H1 (cell line): Measurements from ENCODE around the gene PTPRG. TPM values are rescaled to one million over a fixed set of nuclear protein-coding genes. Genes with fewer than 3 reads are reported as not detected.

Source experiments
- CTCF ChIA-PET: fragments of 300-600 bp; sonication (Branson Sonifier 250); formaldehyde crosslinking; loops from one replicate; lab custom pipeline; 2021; ENCODE audit not compliant: partially characterized antibody; lab: Charles Lee
- POLR2A ChIA-PET: fragments of 300-600 bp; sonication (Branson Sonifier 250); formaldehyde crosslinking; loops from one replicate; lab custom pipeline; 2021; ENCODE audit warnings: inconsistent platforms; ENCODE audit not compliant: partially characterized antibody; lab: Charles Lee
- DNase-seq, 2 experiments: peaks; one replicate each; pipeline versions ENCODE4 v3.0.0 to v3.0.0-alpha.2; 2010 to 2022; ENCODE audit warnings: low spot score in 2 of 2, low read depth in 1 of 2, mixed read lengths in 1 of 2
- FAIRE-seq: peaks from 2 replicates; lab custom pipeline; 2011; peaks lifted over from hg19 to GRCh38; lab: Jason Lieb, UNC
- H2AFZ ChIP-seq: 2 replicates; pipeline ENCODE4 v1.8.1; 2012; ENCODE audit warnings: low read length, inconsistent platforms
- H2AK5ac ChIP-seq: 2 replicates; pipeline ENCODE4 v1.6.1; 2013; ENCODE audit warnings: low read depth, low read length
- H2BK120ac ChIP-seq: replicated peaks from 2 replicates; pipeline ENCODE3; 2013; ENCODE audit warnings: low read depth, low read length, inconsistent platforms
- H2BK12ac ChIP-seq: 2 replicates; pipeline ENCODE4 v1.6.1; 2013; ENCODE audit warnings: low read depth, low read length
- H2BK15ac ChIP-seq: 2 replicates; pipeline ENCODE4 v1.6.1; 2013; ENCODE audit warnings: low read length
- H2BK20ac ChIP-seq: 2 replicates; pipeline ENCODE4 v1.6.1; 2013; ENCODE audit warnings: low read length
- H2BK5ac ChIP-seq: 2 replicates; pipeline ENCODE4 v1.6.1; 2013; ENCODE audit warnings: low read depth, low read length
- H3K14ac ChIP-seq: 2 replicates; pipeline ENCODE4 v1.6.1; 2013; ENCODE audit warnings: inconsistent platforms; ENCODE audit not compliant: insufficient read length
- H3K18ac ChIP-seq: 2 replicates; pipeline ENCODE4 v1.6.1; 2013; ENCODE audit warnings: low read length; ENCODE audit errors: extremely low read depth
- H3K23ac ChIP-seq: 2 replicates; pipeline ENCODE4 v1.6.1; 2013; ENCODE audit warnings: inconsistent platforms; ENCODE audit not compliant: insufficient read length
- H3K23me2 ChIP-seq: 2 replicates; pipeline ENCODE4 v1.6.1; 2013; ENCODE audit warnings: low read depth, low read length
- H3K27ac ChIP-seq: 2 replicates; pipeline ENCODE4 v1.6.1; 2011; ENCODE audit warnings: low read depth, low read length, inconsistent platforms
- H3K27me3 ChIP-seq, 4 experiments: replicated peaks in 1 of 4; 1 replicate in 1 of 4; 2 replicates in 3 of 4; pipeline versions ENCODE4 v1.6.1 to v1.8.1; 2011 to 2013; ENCODE audit warnings: low read length in 3 of 4, mild to moderate bottlenecking in 3 of 4, inconsistent platforms in 2 of 4, mixed read lengths in 2 of 4, moderate library complexity in 1 of 4; ENCODE audit not compliant: control insufficient read depth in 3 of 4, insufficient read depth in 3 of 4; ENCODE audit errors: extremely low read depth in 1 of 4
- H3K36me3 ChIP-seq, 4 experiments: 2 replicates each; pipeline versions ENCODE4 v1.6.1 to v1.8.1; 2011 to 2013; ENCODE audit warnings: mild to moderate bottlenecking in 4 of 4, low read length in 3 of 4, moderate library complexity in 2 of 4, control low read depth in 1 of 4, inconsistent platforms in 1 of 4; ENCODE audit not compliant: insufficient read depth in 4 of 4, control insufficient read depth in 2 of 4
- H3K4ac ChIP-seq: replicated peaks from 2 replicates; pipeline ENCODE3; 2013; ENCODE audit warnings: low read length, low read depth, mixed read lengths, inconsistent platforms; ENCODE audit not compliant: insufficient read length
- H3K4me1 ChIP-seq, 4 experiments: replicated peaks in 1 of 4; 1 replicate in 1 of 4; 2 replicates in 3 of 4; pipeline versions ENCODE4 v1.6.1 to v1.8.1; 2011 to 2013; ENCODE audit warnings: low read length in 3 of 4, inconsistent platforms in 2 of 4, mixed read lengths in 1 of 4; ENCODE audit not compliant: insufficient read depth in 4 of 4, control insufficient read depth in 3 of 4
- H3K4me2 ChIP-seq, 2 experiments: 2 replicates each; pipeline versions ENCODE4 v1.6.1 to v1.8.1; 2011 to 2013; ENCODE audit warnings: low read depth in 2 of 2, low read length in 2 of 2, control low read depth in 1 of 2, inconsistent platforms in 1 of 2, mild to moderate bottlenecking in 1 of 2; ENCODE audit not compliant: insufficient read depth in 1 of 2
- H3K4me3 ChIP-seq, 4 experiments: fragments of 200-600, 300-600 bp in 1 of 4; sonication (generic), shearing (Covaris generic), sonication (Bioruptor Twin) in 1 of 4; 2 replicates each; pipeline versions ENCODE4 v1.5.1 to v1.8.1; 2011 to 2016; ENCODE audit warnings: low read length in 4 of 4, low read depth in 3 of 4, control low read depth in 2 of 4, inconsistent platforms in 2 of 4, mild to moderate bottlenecking in 2 of 4, mixed read lengths in 1 of 4, moderate library complexity in 1 of 4; ENCODE audit not compliant: insufficient read depth in 2 of 4; ENCODE audit errors: extremely low read depth in 1 of 4
- H3K56ac ChIP-seq: replicated peaks from 2 replicates; pipeline ENCODE3; 2013; ENCODE audit warnings: low read depth, mild to moderate bottlenecking, mixed read lengths, low read length, inconsistent platforms; ENCODE audit not compliant: insufficient read length
- H3K79me1 ChIP-seq: 2 replicates; pipeline ENCODE4 v1.6.1; 2013; ENCODE audit warnings: low read depth, low read length, control low read depth
- H3K79me2 ChIP-seq, 2 experiments: 2 replicates each; pipeline versions ENCODE4 v1.6.1 to v1.8.1; 2012 to 2013; ENCODE audit warnings: low read length in 2 of 2, mild to moderate bottlenecking in 2 of 2, inconsistent platforms in 1 of 2; ENCODE audit not compliant: insufficient read depth in 2 of 2, control insufficient read depth in 1 of 2
- H3K9ac ChIP-seq, 4 experiments: replicated peaks in 1 of 4; 1 replicate in 1 of 4; 2 replicates in 3 of 4; pipeline versions ENCODE4 v1.6.1 to v1.8.1; 2011 to 2013; ENCODE audit warnings: low read depth in 3 of 4, low read length in 3 of 4, control low read depth in 2 of 4, mild to moderate bottlenecking in 2 of 4, moderate library complexity in 2 of 4, inconsistent platforms in 1 of 4; ENCODE audit errors: extremely low read depth in 1 of 4
- H3K9me3 ChIP-seq, 2 experiments: 2 replicates each; pipeline versions ENCODE4 v1.6.1 to v1.8.1; 2012 to 2013; ENCODE audit warnings: mild to moderate bottlenecking in 2 of 2, moderate library complexity in 2 of 2, control low read depth in 1 of 2, inconsistent platforms in 1 of 2, low read depth in 1 of 2, low read length in 1 of 2, mixed read lengths in 1 of 2; ENCODE audit not compliant: insufficient read depth in 2 of 2
- H4K20me1 ChIP-seq, 2 experiments: replicated peaks in 1 of 2; 2 replicates each; pipeline versions ENCODE3 to v1.8.1; 2011 to 2013; ENCODE audit warnings: inconsistent platforms in 2 of 2, low read length in 2 of 2, mild to moderate bottlenecking in 1 of 2; ENCODE audit not compliant: insufficient read depth in 2 of 2, control insufficient read depth in 1 of 2
- H4K5ac ChIP-seq: 2 replicates; pipeline ENCODE4 v1.6.1; 2013; ENCODE audit warnings: low read length, low read depth, mixed read lengths, inconsistent platforms; ENCODE audit not compliant: insufficient read length
- H4K8ac ChIP-seq: 2 replicates; pipeline ENCODE4 v1.8.0; 2013; ENCODE audit warnings: mild to moderate bottlenecking, moderate library complexity, low read length, inconsistent platforms; ENCODE audit not compliant: insufficient read depth; ENCODE audit errors: extremely low read depth
- H4K91ac ChIP-seq: replicated peaks from 2 replicates; pipeline ENCODE3; 2013; ENCODE audit warnings: low read length, mixed read lengths, inconsistent platforms; ENCODE audit not compliant: insufficient read length
- KDM4A ChIP-seq: IDR thresholded peaks from one replicate; pipeline ENCODE4 v1.7.1; 2012; ENCODE audit warnings: low read depth, mild to moderate bottlenecking, moderate library complexity, low read length, inconsistent platforms; ENCODE audit not compliant: severe bottlenecking
- MAFK ChIP-seq: IDR thresholded peaks from 2 replicates; pipeline ENCODE4 v1.6.1; 2012; ENCODE audit warnings: low read depth, mild to moderate bottlenecking, improper control_type of control experiment, low read length
- SP1 ChIP-seq: IDR thresholded peaks from 2 replicates; pipeline ENCODE4 v1.6.1; 2011; ENCODE audit warnings: low read depth, low read length
- TAF1 ChIP-seq: IDR thresholded peaks from 2 replicates; pipeline ENCODE4 v1.6.1; 2011; ENCODE audit warnings: mild to moderate bottlenecking, low read depth, low read length
- TAF7 ChIP-seq: optimal IDR thresholded peaks from 2 replicates; pipeline ENCODE3; 2011; ENCODE audit warnings: low read depth, mild to moderate bottlenecking, inconsistent platforms, low read length, moderate library complexity, borderline replicate concordance
- TCF12 ChIP-seq: IDR thresholded peaks from 2 replicates; pipeline ENCODE4 v1.6.1; 2011; ENCODE audit warnings: low read depth, mild to moderate bottlenecking, low read length
- WGBS, 2 experiments: shearing (Covaris generic) in 1 of 2; methylation state at CpG; one replicate each; pipeline versions ENCODE4 v1.1.6 to v1.1.7; 2013 to 2015; ENCODE audit warnings: low lambda C conversion rate in 2 of 2, mixed read lengths in 2 of 2, inconsistent platforms in 1 of 2, low coverage in 1 of 2, missing lambda C conversion rate in 1 of 2; ENCODE audit not compliant: insufficient replicate concordance in 2 of 2, insufficient coverage in 1 of 2, insufficient read length in 1 of 2; ENCODE audit errors: extremely low coverage in 1 of 2, missing lambda C conversion rate in 1 of 2; 5-methylcytosine and 5-hydroxymethylcytosine counted together
- polyA plus RNA-seq, 7 experiments: library from polyadenylated mRNA; depleted of rRNA in 3 of 7; stranded (reverse) in 5 of 7; unstranded in 2 of 7; fragments of >200 nt in 5 of 7; fragments of 200-250 nt in 2 of 7; gene quantifications; 1 replicate in 5 of 7; 2 replicates in 1 of 7; 4 replicates in 1 of 7; pipeline versions ENCODE4 v1.2.1 to v1.2.3, GENCODE V29; 2011 to 2013; ENCODE audit warnings: missing spikeins in 2 of 7, mixed read lengths in 2 of 7
- total RNA-seq: library from RNA; stranded (reverse); fragmentation: NEBNext Ultra II Directional; extraction: Animal tissue kit (Norgen Biotek cat#: 25700); gene quantifications from 2 replicates; pipeline ENCODE4 v1.2.1, GENCODE V29; 2021
- TF ChIP-seq, protein P1 (sequence below): IDR thresholded peaks from 2 replicates; pipeline ENCODE4 v1.6.1; 2011; ENCODE audit warnings: low read length, improper control_type of control experiment
- TF ChIP-seq, protein P2 (sequence below): IDR thresholded peaks from 2 replicates; pipeline ENCODE4 v1.6.1; 2011; ENCODE audit warnings: low read depth, mild to moderate bottlenecking, low read length; ENCODE audit not compliant: insufficient read depth

Gene PTPRG
- total and polyA plus RNA-seq, 2 of the 8 experiments (the other 6 are each of a cell fraction or from before 2014, with no cell fraction given), result 23.3 to 96.2 TPM

DNA sequence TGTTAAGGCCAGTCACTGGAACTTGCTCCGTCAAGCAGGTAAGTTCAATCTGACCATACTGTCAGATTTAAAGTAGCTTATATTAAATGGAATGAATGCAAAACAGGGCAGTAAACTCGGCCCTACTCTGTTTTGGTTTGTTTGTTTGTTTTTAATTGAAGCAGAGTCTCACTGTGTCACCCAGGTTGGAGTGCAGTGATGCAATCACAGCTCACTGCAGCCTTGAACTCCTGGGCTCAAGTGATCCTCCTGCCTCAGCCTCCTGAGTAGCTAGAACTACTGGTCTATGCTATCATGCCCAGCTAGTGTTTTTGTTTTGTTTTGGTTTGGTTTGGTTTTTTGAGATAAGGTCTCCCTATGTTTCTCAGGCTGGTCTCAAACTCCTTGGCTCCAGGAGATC is 507.0 kb downstream of the PTPRG start:
- H4K20me1 ChIP-seq, result no peaks in the 10 kb centered on the region

More for the DNA sequence above, 507.0 kb downstream of the PTPRG start:
- H3K27ac ChIP-seq, result no peak overlapping the region
- TF ChIP-seq TAF1, result no peak
- TF ChIP-seq MAFK, result no peak
- no peak for TF ChIP-seq KDM4A
- TF ChIP-seq, protein P1, sequence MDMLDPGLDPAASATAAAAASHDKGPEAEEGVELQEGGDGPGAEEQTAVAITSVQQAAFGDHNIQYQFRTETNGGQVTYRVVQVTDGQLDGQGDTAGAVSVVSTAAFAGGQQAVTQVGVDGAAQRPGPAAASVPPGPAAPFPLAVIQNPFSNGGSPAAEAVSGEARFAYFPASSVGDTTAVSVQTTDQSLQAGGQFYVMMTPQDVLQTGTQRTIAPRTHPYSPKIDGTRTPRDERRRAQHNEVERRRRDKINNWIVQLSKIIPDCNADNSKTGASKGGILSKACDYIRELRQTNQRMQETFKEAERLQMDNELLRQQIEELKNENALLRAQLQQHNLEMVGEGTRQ, result no peak
- no peak for TF ChIP-seq SP1
- no peak for TF ChIP-seq TAF7
- TF ChIP-seq TCF12, result no peak
- TF ChIP-seq, protein P2, sequence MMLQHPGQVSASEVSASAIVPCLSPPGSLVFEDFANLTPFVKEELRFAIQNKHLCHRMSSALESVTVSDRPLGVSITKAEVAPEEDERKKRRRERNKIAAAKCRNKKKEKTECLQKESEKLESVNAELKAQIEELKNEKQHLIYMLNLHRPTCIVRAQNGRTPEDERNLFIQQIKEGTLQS, result no peak
- H2BK5ac ChIP-seq, result no peak overlapping the region
- no peak overlapping the region for H4K91ac ChIP-seq
- H3K9me3 ChIP-seq, result no peaks in the 10 kb centered on the region; a peak in 1 of 4 replicates
- H3K4me2 ChIP-seq, result no peak overlapping the region
- H2BK120ac ChIP-seq, result no peak overlapping the region
- no peak overlapping the region for H3K18ac ChIP-seq
- H2AK5ac ChIP-seq, result no peak overlapping the region
- ChIA-PET CTCF (interaction anchor here (0.6 to 5.6 kb wide), 6 partner anchors 9 to 120 kb away, joined by 3 to 24 read pairs (median 6); no protein-coding TSS in a partner anchor), POLR2A (interaction anchor here (1.2 kb wide), 1 partner anchor 11 kb away, joined by 3 read pairs; no protein-coding TSS in a partner anchor)
- no peak overlapping the region for H2BK15ac ChIP-seq
- peaks cover 0 to 29% of the 10 kb centered on the region in 2 experiments; a peak in 1 of 4 replicates for H3K79me2 ChIP-seq
- WGBS, 2 experiments, result 88% methylated on average over 2 of the region's 2 CpGs; no CpG with 5 or more reads in 1 of the 2 experiments
- H3K56ac ChIP-seq, result no peak overlapping the region
- no peaks in the 10 kb centered on the region for H3K36me3 ChIP-seq
- H3K4me3 ChIP-seq, result no peak overlapping the region
- no peak overlapping the region for H3K4ac ChIP-seq
- no peak overlapping the region for H2AFZ ChIP-seq
- H2BK12ac ChIP-seq, result no peak overlapping the region
- H2BK20ac ChIP-seq, result no peak overlapping the region
- no peak overlapping the region for H4K8ac ChIP-seq
- no peak for DNase-seq
- H4K5ac ChIP-seq, result no peak overlapping the region
- no peak overlapping the region for H3K9ac ChIP-seq
- no peaks in the 10 kb centered on the region for H3K79me1 ChIP-seq
- H3K23me2 ChIP-seq, result no peaks in the 10 kb centered on the region
- no peak overlapping the region for H3K14ac ChIP-seq
- no peaks in the 10 kb centered on the region for H3K27me3 ChIP-seq
- FAIRE-seq, result no peak
- H3K4me1 ChIP-seq, result no peaks in the 10 kb centered on the region
- H3K23ac ChIP-seq, result no peak overlapping the region
